Right atrium auricular region (tissue), 2 donors: ENCODE measurements around the gene PTPN1. TPM values are rescaled to one million over a fixed set of nuclear protein-coding genes. Genes with fewer than 3 reads are reported as not detected.

Experiments used
- DNase-seq: peaks from one replicate; pipeline ENCODE4 v3.0.0-alpha.2; 2019; ENCODE audit warnings: low spot score
- H3K27ac ChIP-seq, 2 donors: fragments of 200-600 bp; sonication (generic); 1 replicate in 1 of 2; 2 replicates in 1 of 2; pipeline ENCODE4 v1.5.1; 2016 to 2019
- H3K27me3 ChIP-seq, 2 donors: fragments of 200-600 bp; sonication (generic); one replicate each; pipeline versions ENCODE4 v1.5.1 to v1.6.0; 2017 to 2019
- H3K36me3 ChIP-seq: fragments of 200-600 bp; sonication (generic); one replicate; pipeline ENCODE4 v1.5.1; 2016
- H3K4me1 ChIP-seq, 2 donors: fragments of 200-600 bp; sonication (generic); one replicate each; pipeline versions ENCODE4 v1.5.1 to v1.6.0; 2017 to 2019
- H3K4me3 ChIP-seq, 2 donors: fragments of 200-600 bp; sonication (generic); 1 replicate in 1 of 2; 2 replicates in 1 of 2; pipeline ENCODE4 v1.5.1; 2017 to 2019; ENCODE audit warnings: mild to moderate bottlenecking in 1 of 2, moderate library complexity in 1 of 2
- H3K9me3 ChIP-seq, 2 donors: fragments of 200-600 bp; sonication (generic); one replicate each; pipeline ENCODE4 v1.5.1; 2019
- CTCF ChIP-seq, 2 donors: fragments of 200-600 bp; sonication (generic); IDR thresholded peaks; one replicate each; pipeline ENCODE4 v1.5.1; 2019; ENCODE audit warnings: antibody characterized with exemption in 2 of 2
- total RNA-seq, 2 donors: library from RNA; depleted of rRNA; stranded (reverse); fragments of >200 nt; gene quantifications; one replicate each; pipeline ENCODE4 v1.1.0, GENCODE V29; 2016

The PTPN1 gene
- total RNA-seq, 2 donors from 2014 or later, result 28.1 to 38.7 TPM

- no peak for DNase-seq
- TF ChIP-seq CTCF (IDR thresholded peaks at IDR 0.05), result no peak
- Histone ChIP-seq H3K27ac (no peak overlapping the region), H3K27me3 (no peaks in the 10 kb centered on the region), H3K9me3 (no peaks in the 10 kb centered on the region), H3K36me3 (no peaks in the 10 kb centered on the region), H3K4me1 (peaks cover 0 to 79% of the 10 kb centered on the region in 2 donors), H3K4me3 (no peak overlapping the region)
Observed at GRCh38 chr20:50516935-50517816, 7.0 kb downstream of the PTPN1 start.

GRCh38 chr20:50517817-50518154 is 7.6 kb downstream of the PTPN1 start:
- H3K9me3 ChIP-seq, result no peaks in the 10 kb centered on the region
- DNase-seq, result no peak
- no peak for TF ChIP-seq CTCF (IDR thresholded peaks at IDR 0.05)
- no peak overlapping the region for H3K4me3 ChIP-seq
- no peaks in the 10 kb centered on the region for H3K27me3 ChIP-seq
- H3K36me3 ChIP-seq, result no peaks in the 10 kb centered on the region
- no peak overlapping the region for H3K27ac ChIP-seq
- H3K4me1 ChIP-seq, result peaks cover 0 to 79% of the 10 kb centered on the region in 2 donors

- Histone ChIP-seq H3K36me3 (no peaks in the 10 kb centered on the region), H3K9me3 (no peaks in the 10 kb centered on the region), H3K27me3 (no peaks in the 10 kb centered on the region), H3K27ac (no peak overlapping the region), H3K4me1 (peaks cover 0 to 79% of the 10 kb centered on the region in 2 donors), H3K4me3 (no peak overlapping the region)
- DNase-seq, result no peak
- no peak for TF ChIP-seq CTCF (IDR thresholded peaks at IDR 0.05)
Observed at GRCh38 chr20:50518270-50518721, 8.1 kb downstream of the PTPN1 start.

GRCh38 chr20:50519036-50519762 is 9.0 kb downstream of the PTPN1 start:
- DNase-seq, result no peak
- TF ChIP-seq CTCF (IDR thresholded peaks at IDR 0.05), result no peak
- H3K27ac ChIP-seq, result no peak overlapping the region
- H3K27me3 ChIP-seq, result no peaks in the 10 kb centered on the region
- no peaks in the 10 kb centered on the region for H3K9me3 ChIP-seq
- no peak overlapping the region for H3K4me3 ChIP-seq
- peaks cover 0 to 78% of the 10 kb centered on the region in 2 donors for H3K4me1 ChIP-seq
- no peaks in the 10 kb centered on the region for H3K36me3 ChIP-seq

- no peaks in the 10 kb centered on the region for H3K27me3 ChIP-seq
- H3K27ac ChIP-seq, result no peak overlapping the region
- H3K9me3 ChIP-seq, result no peaks in the 10 kb centered on the region
- H3K36me3 ChIP-seq, result no peaks in the 10 kb centered on the region
- no peak overlapping the region for H3K4me3 ChIP-seq
- no peak for TF ChIP-seq CTCF (IDR thresholded peaks at IDR 0.05)
- peaks cover 0 to 69% of the 10 kb centered on the region in 2 donors for H3K4me1 ChIP-seq
- no peak for DNase-seq
Observed at GRCh38 chr20:50520222-50520880, 10.2 kb downstream of the PTPN1 start.
